Hematopoietic multipotent progenitor cell treated with erythropoietin and hydrocortisone succinate and interleukin-3 and kit ligand, for 15 days (in vitro differentiated cells): ENCODE data around the gene GNB1L.

Experiments used
- DNase-seq: peaks from one replicate; pipeline ENCODE4 v3.0.0-alpha.2; 2015; ENCODE audit warnings: low spot score

GNB1L gene

DNA sequence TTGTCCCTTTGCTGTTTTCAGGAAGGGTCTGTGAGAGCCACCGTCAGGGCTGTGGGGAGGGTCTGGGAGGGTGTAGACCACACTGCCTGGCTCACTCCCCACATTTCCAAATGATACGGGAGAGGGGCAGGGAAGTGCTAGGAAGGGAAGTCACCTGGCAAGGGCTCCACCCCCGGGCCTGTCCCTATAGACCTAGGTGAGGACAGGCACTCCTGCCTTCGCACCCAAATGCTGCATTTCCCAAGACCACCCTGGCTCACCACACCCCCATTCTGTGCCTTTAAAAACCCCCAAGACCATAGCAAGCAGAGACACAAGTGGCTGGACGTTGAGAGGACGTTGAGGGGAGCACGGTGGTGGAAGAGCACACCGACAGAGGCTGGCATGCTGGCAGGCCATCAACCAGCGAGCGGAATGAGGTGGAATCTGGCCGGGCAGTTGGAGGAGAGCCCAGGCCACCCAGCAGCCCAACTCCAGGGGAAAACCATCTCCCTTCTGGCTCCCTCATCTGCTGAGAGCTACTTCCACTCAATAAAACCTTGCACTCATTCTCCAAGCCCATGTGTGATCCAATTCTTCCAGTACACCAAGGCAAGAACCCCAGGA, 45.7 kb downstream of the GNB1L start:
- DNase-seq: no peak

DNA sequence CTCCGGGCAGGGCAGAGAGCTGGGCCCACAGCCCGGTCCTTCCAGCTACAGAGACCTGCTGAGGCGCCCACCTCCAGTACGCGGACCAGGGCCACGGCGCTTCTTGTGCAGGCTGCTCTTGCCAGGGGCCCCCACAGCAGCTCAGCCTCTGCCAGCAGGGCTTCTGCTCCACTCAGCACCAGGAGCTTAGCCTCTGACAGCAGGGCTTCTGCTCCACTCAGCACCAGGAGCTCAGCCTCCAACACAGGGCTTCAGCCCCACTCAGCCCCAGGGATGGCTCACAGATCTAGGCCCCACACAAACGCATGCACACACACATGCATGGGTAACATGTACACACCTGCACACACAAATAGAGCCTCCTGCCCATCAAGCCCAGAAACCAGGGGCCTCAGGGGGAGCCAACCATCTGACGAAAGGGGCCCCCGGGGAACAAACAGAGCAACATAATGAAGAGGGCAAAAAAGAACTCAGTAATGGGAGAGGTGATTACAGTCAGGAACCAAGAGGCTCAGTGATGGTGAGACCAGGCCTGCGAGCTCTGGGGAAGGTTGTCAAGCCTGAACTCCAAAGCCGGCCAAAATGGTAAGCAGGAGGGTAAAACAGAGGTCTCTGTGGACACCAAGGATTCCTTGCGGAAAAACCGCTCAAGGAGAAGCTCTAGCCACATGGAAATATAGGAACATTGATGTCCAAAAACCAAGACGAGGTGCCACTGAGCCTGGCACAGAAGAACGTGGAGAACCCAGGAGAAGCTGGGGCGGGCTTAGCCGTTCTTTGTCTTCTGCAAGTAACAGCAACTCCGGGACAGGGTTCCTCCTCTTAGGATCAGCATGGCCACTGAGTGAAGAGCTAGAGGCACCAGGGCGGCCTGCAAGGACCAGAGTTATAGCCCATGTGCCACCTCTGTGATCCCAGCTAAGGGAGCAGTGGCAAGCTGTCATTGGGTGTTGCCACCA, 46.5 kb downstream of the GNB1L start:
- no peak for DNase-seq

DNA sequence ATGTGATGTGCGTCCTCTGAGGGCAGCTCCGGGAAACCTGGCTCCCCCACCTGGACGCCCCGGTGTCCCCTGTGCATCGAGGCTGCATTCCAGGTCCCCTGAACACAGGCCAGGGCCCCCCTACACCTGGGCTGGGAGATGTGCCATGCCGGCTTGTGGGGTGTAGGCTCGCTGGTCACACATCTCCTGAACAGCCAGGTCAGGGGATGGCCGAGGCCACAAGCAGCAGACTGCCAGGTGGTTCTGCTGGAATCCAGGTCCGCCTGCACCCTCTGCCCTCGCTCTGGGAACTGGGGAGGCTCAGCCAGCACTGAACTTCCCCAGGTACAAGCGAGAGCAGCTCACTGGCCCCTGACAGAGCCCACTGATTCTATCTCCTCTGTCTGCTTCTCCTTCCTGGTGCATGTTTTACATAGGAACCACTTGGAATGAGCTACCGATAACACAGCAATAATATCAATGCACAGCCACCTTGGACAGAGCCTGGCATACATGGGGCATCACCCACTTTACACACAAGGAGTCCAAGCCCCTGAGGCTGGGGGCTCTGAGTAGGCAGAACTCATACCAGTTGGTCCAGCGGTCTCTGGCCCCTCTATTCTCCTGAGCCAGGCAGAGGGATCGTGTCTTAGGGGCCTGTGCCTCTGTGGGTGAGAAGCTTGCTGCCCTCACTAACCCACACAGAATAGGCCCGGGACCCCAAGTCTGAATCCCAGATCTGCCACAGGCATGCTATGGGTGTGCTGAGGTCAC, 47.3 kb downstream of the GNB1L start:
- no peak for DNase-seq

DNA sequence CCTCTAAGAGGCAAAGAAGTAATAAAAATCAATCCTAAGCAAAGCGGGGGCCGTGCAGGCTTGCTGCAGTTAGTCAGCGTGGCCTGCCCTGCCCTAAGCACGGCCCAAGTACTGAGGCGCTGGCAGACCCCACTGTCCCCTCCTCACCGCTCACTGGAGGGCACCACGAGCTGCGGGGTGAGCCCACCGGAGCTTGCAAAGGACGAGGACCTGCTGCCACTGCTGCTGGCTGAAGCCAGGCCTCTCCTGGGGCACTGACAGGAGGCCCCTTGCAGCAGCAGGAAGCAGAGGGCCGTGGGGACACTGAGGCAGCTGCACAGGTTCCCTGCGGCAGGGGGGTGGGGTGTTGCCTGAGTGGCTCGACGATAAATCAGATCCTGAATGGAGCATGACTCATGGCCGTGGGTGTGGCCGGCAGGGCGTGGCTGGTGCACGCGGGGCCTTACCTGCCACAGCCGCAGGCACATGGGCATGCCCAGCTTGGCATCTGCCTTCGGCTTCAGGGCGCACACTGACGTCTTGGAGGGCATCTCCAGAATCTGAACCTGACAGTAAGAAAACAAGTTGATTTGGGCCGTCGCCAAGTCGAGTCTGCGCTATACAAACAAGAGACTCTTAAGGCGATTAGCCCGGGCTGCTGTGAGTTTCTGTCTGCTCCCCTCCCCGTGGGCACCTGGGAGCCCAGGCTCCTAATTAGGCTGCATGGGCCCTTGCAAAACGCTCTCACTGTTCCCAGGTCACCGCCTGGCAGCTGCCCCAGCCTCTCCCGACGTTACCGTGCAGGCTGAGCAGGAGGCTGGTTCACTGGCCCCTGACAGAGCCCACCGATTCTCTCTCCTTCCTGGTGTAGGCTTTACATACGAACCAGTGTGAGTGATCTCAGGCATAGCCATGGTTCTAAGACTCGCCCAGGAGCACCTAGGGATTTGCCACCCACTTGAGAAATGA, 48.2 kb downstream of the GNB1L start:
- peak; percentile 9 for DNase-seq

DNA sequence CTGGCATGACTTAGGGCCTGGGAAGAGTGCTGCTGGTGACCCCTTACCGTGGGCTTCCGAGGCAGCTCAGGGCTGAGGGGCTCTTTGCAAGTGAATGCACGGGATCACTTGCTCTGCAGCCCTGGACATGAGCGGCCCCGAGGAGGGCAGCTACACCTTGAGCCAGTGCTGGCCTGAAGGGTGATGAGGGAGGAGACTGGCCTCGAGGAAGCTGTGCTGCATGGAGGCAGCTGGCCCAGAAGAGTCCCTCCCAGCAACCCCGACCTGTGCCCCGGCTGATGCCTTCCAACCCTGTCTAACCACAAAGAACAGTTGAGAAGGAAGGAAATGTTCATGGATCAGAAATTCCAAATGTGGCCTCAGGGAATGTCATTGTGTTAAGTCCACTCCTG, 48.9 kb downstream of the GNB1L start:
- no peak for DNase-seq

DNA sequence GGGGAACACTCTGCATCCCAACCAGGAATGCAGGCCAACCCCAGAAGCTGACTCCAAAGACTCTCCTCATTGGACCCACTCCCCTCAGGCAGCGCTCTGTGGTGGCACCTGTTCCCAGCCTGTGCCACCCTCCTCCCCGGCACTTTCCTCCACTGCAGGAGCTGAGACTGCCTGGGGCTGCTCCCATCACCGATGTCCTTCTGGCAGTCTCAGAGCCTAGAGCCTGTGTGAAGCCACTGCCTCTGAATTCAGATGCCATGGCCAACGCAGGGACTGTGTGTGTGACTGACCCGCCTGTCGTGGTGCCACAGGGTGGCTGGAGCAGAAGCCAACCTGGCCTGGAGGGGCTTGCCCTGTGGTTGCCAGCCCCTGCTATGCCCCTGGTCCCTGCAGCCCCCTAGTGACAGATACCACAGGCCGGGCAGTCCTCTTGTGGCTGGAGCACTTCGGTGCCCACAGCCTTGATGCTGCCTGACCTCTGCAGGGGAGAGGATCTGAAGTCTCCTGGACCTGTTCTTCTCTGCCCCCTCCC, 50.9 kb downstream of the GNB1L start:
- no peak for DNase-seq

DNA sequence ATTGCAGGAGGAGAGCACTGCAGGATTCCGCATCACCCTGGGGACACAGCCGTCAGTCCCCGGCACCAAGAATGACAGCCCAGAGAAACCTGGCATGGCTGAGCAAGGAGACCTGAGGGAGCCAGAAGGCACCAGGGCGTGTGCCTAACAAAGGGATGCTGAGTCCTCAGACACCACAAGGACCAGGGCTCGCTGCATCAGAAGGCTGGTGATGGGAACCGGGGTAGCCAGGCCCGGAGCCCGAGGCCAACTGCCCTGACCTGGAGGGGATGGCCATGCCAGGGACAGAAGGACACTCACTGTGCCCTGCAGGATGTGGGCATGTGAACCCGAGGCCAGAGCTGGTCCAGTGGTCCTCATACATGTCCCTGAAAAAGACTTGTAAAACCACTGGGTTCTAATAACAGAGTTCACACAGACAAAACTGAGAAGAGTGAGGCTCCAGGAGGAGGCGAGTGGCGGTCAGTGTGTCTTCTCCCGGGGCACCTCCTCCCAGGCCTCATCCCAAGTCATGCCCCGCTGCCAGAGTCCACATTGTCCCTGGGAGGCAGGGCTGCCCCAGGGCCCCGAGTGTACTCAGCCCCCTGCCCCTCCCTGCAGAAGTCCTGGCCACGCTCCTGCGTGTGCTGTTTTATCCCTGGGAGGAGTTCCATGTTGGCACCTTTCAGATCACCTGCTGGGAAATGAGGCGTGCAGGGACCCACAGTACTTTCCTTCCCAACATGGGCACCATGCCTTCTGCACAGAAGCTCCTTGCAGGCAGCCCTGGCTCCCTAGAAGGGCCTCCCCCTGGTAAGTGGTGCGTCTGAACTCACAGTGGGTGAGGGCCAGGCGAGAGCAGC, 51.6 kb downstream of the GNB1L start:
- no peak for DNase-seq

DNA sequence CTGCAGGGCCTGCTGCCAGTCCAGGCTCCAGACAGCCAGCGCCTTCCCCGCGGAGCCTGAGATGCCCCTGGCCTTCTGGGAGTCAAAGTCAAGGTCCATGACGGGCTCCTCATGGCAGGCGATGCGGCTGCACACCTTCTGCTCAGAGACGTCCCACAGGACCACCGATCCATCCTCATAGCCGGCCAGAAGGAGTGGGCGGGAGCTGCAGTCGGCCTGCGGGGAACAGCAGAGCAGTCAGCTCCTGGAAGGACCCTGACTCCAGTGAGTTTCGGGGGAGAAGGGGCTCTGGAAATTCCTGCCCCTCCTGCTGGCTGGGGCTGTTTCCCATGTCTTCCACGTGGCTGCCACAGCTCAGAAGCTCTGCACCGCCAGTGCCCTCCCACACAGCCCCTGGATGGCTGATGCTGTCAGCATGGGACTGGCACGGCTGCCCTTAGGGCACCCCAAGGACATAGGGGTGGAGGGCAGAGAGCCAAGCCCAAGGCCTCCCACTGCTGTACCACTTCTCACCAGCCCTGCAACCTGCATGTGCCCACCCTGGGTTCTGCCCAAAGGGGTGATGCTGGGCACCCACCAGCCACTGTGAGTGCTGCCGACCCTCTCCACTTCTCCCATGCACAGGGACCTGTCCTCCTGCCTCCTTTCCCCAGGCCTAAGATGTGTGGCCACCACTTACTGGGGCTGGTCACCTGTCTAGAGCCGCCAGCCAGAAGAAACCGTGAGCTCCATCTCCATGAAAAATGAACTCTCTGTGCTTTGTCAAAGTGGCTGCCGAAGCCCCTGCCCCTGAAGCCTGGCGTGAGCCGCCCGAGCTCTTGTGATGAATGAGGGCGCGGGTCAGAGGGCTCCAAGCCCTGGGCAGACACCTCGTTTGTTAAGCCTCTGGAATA, 52.4 kb downstream of the GNB1L start:
- DNase-seq: no peak

DNA sequence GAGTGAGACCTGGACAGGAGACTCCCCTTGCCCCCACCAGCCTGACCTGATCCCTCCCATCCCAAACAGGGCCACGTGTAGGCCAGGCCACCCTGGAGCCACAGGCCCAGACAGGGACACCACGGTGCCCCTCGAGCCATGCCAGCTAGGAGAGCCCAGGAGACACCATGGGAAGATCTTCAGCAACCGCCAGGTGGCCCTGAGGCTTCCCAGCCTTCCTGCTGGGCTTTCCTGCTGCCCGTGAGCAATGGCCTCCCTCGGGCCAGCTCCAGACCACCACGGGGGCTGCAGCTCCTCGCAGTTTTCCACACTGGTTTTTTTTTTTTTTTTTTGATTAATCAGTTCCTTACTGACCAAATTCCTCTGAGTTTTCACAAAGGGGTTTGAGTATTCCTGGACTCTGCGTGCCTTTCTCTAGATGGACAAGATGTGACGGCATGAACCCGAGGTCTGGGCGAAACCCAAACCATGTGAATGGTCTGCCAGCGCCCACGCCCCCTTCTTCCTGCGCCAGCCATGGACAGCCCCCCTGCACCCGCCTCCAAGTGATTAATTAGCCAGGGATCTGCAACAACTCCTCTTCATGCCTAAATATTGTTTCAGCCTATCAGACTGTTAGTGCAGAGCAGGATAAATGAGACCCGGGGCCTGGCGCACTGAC, 53.2 kb downstream of the GNB1L start:
- DNase-seq: no peak

DNA sequence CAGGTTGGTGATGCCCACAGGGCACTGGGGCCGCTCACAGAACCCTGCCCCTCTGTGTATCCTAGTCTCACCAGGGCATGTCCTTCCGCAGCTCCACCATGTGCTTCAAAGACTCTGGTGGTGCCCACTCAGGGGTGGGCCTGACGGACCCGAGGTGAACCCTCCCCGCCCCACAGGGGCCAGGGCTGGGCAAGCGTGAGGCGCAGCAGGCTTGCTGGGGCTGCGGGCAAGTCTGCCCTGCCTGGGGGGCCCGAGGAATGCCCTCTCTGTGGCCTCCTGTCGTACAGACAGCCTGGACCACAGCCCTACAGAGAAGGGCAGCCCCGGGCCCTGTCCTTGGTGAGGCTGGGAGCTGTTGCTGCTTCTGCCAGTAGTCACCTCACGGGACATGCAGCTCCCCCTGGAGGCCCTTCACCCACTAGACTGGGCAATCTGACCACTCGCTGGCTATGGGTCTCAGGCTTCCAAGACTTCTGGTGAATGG, 53.9 kb downstream of the GNB1L start:
- no peak for DNase-seq

DNA sequence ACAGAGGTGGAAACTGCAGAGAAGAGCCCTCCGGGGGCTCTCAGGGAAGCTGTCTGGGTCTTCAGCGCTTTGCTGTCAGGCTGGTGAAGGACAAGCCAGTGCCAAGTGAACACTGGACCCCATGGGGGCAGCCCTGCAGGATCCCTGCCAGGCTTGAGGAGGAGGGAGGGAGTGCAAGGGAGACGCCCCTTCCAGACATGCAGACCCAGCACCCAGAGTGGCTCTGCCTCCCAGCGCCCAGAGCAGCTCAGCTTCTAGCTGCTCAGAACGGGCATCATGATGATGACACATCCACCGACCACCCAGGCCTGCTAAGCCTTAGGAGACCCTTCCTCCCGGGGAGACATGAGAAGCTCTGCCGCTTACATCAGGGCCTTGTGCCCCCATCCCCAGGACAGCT, 54.4 kb downstream of the GNB1L start:
- no peak for DNase-seq

DNA sequence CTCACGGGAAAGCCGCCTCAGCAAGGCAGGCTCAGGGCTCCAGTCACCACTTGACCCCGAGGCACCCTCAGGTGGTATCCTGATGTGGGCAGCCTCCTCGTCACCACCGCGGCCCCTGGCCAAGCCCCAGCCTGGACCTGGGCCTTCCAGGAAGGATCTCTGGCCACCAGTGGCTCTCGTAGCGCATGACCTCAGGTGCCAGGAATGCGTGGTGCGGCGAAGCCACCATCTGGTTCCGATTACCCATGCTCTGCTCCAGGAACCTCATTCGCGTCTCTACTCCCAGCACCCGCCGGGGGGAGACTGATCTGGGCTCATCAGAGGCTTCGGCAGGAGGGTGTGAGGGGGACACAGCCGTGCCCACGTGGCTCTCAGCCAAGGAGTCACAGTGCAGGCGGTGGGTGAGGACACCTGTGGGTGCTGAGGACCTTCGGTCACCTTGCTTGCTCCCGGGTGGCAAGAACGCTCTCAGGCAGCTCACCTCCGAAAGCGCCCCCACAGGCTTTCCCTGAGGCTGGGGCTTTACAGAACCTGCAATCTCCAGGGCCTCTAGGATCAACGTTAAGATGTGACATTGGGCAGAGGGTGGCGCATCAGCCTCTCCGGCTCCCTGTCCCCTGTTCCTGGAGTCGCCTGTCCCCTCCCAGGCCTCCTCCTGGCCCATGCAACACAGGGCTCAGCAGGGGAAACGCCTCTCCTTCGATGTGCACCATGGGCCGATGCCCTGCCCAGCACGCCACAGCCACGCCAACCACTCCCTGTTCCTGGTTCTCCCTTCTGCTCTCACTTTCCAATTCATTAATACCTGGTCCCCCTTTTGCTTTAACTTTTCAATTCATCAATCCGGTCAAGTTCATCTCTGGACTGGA, 55.1 kb downstream of the GNB1L start:
- no peak for DNase-seq

DNA sequence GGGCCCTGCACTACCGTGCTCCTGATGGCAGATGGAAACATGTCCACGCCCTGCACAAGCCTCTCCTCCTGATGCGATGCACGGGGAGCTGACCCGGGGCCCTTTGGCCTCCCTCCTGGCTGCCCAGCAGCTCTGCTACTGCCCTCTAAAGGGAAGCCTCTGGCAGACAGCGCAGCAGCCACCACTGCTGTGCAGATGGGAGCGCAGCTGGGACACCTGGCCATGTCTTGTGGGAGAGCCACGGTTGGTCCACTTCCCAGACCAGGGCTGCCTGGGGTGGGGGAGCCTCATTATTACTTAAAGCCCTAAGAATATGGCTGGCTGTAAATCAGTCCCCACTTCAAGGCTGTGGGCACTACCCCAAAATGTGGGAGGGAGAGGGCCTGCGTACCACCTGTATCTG, 55.8 kb downstream of the GNB1L start:
- DNase-seq: no peak

DNA sequence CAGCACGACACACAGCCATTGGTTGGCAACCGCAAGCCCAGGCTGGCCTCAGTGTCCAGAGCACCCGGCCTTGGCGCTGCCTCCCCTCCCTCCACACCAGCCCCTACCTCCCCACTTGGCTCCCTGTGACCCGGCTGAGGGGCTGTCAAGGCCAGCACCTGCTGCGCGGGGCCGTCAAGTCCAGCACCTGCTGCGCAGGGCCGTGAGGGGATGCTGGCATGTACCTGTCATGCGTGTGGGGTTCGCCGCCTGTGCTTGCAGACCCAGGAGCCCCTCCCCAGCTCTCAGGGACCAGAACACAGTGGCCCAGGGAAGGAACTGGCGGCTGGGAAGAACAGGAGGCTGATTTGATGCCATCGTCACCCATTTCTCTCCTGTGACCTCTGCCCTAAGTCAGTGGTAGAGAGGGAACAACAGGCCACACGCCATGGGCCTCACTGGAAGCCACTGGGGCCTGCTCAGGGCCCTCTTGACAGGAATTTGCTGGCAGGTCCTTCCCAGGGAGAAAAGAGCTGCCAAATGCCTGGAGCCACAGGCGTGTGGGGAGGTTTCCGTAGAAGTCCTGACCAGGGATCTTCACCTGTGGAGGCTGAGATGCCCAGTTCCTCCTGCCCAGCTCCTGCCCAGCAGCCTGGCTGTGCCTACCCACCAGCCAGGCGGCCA, 56.5 kb downstream of the GNB1L start:
- DNase-seq: no peak

DNA sequence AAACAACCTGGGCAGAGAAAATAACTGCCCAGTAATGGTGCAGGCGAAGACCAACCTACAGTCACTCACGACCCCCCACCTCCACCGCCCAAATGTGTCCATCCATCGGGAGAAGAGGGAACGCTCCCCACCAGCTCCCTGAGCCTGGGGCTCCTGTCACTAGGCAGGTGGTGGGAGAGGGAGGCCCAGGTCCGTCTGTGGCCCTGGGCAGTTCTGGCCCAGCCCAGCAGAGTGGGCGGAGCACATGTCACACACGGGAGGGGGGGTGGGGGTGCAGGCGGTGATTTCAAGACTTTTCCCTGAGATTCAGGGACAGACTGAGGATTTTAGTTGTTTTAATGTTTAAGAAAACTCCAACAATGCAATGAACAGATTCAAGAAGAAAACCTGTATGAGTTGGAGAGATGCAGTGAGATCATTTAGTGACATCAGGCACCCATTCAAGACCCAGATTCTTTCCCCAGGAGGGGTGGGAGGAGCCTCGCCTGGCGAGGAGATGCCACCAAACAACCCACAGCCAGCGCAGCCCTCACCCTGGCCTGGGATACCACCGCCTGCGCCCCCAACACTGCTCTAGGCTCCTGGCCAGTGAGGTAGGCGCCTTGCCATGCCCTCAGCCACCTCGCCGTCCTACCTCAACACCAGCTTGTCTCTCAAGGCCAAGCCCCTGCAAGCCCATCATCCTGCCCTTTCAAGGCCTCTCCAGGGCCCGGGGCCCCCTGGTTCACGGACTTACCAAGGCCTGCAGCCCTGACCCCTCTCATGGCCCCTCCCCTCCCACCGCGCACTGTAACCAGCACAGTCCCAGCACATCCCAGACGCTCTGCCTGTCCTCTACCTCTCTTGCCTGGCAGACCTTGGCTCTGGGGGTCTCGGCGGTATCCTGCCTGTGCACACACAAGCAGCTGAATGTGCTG, 57.3 kb downstream of the GNB1L start:
- no peak for DNase-seq

DNA sequence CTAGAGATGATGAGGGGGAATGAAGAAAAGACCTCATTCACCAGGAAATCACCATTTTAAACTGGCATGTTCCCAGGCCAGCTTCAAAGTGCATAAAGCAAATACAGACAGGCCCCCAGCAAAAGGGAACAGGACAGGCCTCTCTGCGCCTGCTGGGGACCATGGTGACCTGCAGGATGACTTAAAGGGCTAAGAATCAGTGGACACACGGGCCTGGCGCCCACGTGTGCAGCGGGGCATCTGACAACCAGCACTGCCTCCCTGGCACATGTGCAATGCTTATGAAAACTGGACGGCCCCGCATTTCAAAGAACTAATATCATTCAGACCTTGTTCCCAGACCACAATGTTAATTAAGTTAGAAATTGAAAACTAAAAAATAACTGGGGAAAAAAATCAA, 58.5 kb downstream of the GNB1L start:
- DNase-seq: no peak
